ENCODE measurements around the gene RPP30.

RPP30 gene

GRCh38 chr10:90944749-90945148 lies 73.0 kb downstream of the RPP30 start:
- no peak for DNase-seq (ENCODE audit: low spot score)

DNA sequence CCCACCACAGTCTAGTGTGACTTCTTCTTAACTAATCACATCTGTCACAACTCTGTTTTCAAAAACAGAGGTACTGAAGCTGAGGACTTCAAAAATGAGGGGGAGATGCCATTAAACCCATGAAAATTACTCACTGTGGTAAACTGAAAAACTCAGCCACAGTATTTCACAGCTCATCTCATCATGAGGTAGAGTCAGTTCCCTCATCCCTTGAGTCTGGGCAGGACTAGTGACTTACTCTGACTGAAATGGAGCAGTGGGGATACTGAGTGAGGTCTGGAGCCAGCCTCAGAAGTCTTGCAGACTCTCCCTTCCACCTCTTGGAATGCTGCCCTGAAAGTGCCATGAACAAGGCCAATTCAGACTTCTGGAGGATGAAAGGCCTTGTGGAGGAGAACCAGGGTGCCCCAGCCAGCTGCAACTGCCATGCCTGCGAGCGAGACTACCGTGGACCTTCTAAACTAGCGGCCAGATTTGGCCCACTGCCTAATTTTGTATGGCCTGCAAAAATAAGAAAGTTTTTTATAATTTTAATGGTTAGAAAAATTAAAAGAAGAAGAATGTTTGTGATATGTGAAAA lies 73.8 kb downstream of the RPP30 start:
- no peak for DNase-seq (ENCODE audit: low spot score)

DNA sequence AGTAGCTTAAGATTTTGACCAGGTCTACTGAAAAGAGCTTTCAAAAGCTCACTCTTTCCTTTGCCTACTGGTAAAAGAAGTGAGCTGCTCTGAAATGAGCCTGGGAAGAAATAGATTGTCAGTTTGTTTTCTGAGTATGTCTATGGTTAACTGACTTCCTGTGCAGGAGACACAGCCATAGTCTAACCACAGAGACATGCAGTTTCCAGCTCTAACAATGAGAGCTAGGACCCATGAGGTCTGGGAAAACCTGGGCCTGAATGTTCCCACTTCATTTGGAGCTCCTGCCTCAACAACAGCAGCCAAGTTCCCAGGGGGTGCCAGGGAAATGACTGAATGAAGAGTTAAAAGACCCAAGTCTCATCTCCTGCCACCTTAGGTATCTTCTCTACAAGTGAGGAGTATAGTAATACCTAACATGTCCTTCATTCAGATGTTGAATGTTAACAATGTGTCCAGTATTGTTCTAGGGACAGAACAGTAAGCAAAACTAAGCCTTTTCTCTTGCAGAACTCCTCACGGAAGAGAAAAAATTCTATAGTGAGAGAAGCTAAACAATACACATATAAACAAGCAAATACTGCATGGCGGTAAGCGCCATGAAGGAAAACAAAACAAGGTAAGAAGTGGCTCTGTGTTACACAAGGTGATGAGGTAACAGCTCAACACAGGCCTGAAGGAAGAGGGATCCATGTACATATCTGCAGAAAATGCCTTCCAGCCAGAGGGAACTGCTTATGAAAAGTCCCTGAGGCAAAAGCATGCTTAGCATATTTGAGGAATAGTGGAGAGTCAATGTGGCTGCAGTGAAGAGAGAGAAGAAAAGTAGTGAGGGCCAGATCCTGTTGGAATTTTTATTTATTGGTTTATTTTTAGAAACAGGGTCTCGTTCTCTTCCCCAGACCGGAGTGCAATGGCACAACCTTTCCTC lies 75.5 kb downstream of the RPP30 start:
- DNase-seq (ENCODE audit: low spot score), result no peak

Data from CD4-positive, alpha-beta T cell treated with Interleukin-2 at 100 ng/mL for 4 hours (primary cell).